ENCODE results near the gene UBE2L3. TPM values are rescaled to one million over a fixed set of nuclear protein-coding genes. Genes with fewer than 3 reads are reported as not detected.

The UBE2L3 gene
- polyA plus RNA-seq, 1 of the 3 experiments (the other 2 are of a cell fraction) = 41.2 TPM

- CTCF ChIA-PET = interaction anchor here (1.3 to 3.1 kb wide), 3 partner anchors 9 to 304 kb away, joined by 3 to 12 read pairs (median 9); partner anchors contain the start of gene SDF2L1
- H3K27ac ChIP-seq (ENCODE audit: low read depth in 2 of 2, low read length in 1 of 2) = no peak overlapping the region
Observed at GRCh38 chr22:21634081-21634480, 66.6 kb downstream of the UBE2L3 start.

GRCh38 chr22:21634844-21635243, 67.3 kb downstream of the UBE2L3 start:
- ChIA-PET CTCF (interaction anchor here (1.9 to 3.1 kb wide), 2 partner anchors 8 to 12 kb away, joined by 9 to 12 read pairs; partner anchors contain the start of gene SDF2L1), POLR2A (no interaction called here)
- H3K27ac ChIP-seq (ENCODE audit: low read depth in 2 of 2, low read length in 1 of 2) = no peak overlapping the region
- no peaks in the 10 kb centered on the region for H3K27me3 ChIP-seq (ENCODE audit: insufficient read depth)
- 100% methylated on average over 9 of the region's 19 CpGs for WGBS (ENCODE audit: low lambda C conversion rate)
- H3K36me3 ChIP-seq (replicated peaks in 1 of 2; ENCODE audit: control insufficient read depth in 1 of 2, insufficient read depth in 2 of 2, low read length in 1 of 2) = no peaks in the 10 kb centered on the region
- no peaks in the 10 kb centered on the region for H4K20me1 ChIP-seq (ENCODE audit: insufficient read depth)
- H2AFZ ChIP-seq (ENCODE audit: low read depth) = no peak overlapping the region
- no peaks in the 10 kb centered on the region for H3F3A ChIP-seq (replicated peaks; ENCODE audit: insufficient read depth)
- no peak for DNase-seq
- no peak overlapping the region for H3K9ac ChIP-seq
- H3K4me2 ChIP-seq = no peak overlapping the region
- no peaks in the 10 kb centered on the region for H3K79me2 ChIP-seq (ENCODE audit: insufficient read depth)
- no peak for TF ChIP-seq ZBTB33 (IDR thresholded peaks at IDR 0.05; ENCODE audit: borderline replicate concordance, low read depth)
- TF ChIP-seq FOXJ3 (CRISPR knock-in tag; IDR thresholded peaks at IDR 0.05) = no peak
- no peak for TF ChIP-seq EZH2phosphoT487 (IDR thresholded peaks at IDR 0.05; ENCODE audit: borderline replicate concordance, low read depth)
- TF ChIP-seq IRF3 (IDR thresholded peaks at IDR 0.05; ENCODE audit: low read depth, low read length) = no peak
- no peak for TF ChIP-seq REST (IDR thresholded peaks at IDR 0.05; ENCODE audit: low read depth, low read length)
- TF ChIP-seq USF1 (IDR thresholded peaks at IDR 0.05; ENCODE audit: borderline replicate concordance, low read depth) = no peak
- no peak for TF ChIP-seq ELF1 (IDR thresholded peaks at IDR 0.05)
- TF ChIP-seq NRF1 (IDR thresholded peaks at IDR 0.05; ENCODE audit: low read depth, low read length) = no peak
- no peak for TF ChIP-seq USF2 (IDR thresholded peaks at IDR 0.05; ENCODE audit: borderline replicate concordance, low read depth, low read length)
- TF ChIP-seq TCF12 (IDR thresholded peaks at IDR 0.05) = no peak
- no peak for TF ChIP-seq MAX (IDR thresholded peaks at IDR 0.05; ENCODE audit: low read depth)
- TF ChIP-seq YY1 (IDR thresholded peaks at IDR 0.05; ENCODE audit: low read depth) = no peak
- no peak for TF ChIP-seq EP300 (IDR thresholded peaks at IDR 0.05; ENCODE audit: borderline replicate concordance in 1 of 2, low read depth in 1 of 2, low read length in 1 of 2)
- H3K9me2 ChIP-seq = no peaks in the 10 kb centered on the region
- H3K9me3 ChIP-seq = no peaks in the 10 kb centered on the region
- H3K4me1 ChIP-seq (ENCODE audit: control insufficient read depth in 1 of 2, insufficient read depth in 2 of 2, low read depth in 1 of 2, low read length in 1 of 2) = no peaks in the 10 kb centered on the region
- no peak overlapping the region for H3K4me3 ChIP-seq (ENCODE audit: low read depth in 2 of 2, low read length in 1 of 2)

More at GRCh38 chr22:21634081-21634480, 66.6 kb downstream of the UBE2L3 start:
- Histone ChIP-seq H3K4me2 (no peak overlapping the region), H3K9ac (no peak overlapping the region), H3K4me3 (ENCODE audit: low read depth in 2 of 2, low read length in 1 of 2) (no peak overlapping the region), H3K9me3 (no peaks in the 10 kb centered on the region), H3K36me3 (replicated peaks in 1 of 2; ENCODE audit: control insufficient read depth in 1 of 2, insufficient read depth in 2 of 2, low read length in 1 of 2) (no peaks in the 10 kb centered on the region), H2AFZ (ENCODE audit: low read depth) (no peak overlapping the region), H3K27me3 (ENCODE audit: insufficient read depth) (no peaks in the 10 kb centered on the region), H3K79me2 (ENCODE audit: insufficient read depth) (peaks cover 7% of the 10 kb centered on the region; the same call in 1 of the 2 replicates), H3K9me2 (no peaks in the 10 kb centered on the region), H3F3A (replicated peaks; ENCODE audit: insufficient read depth) (no peaks in the 10 kb centered on the region), H4K20me1 (ENCODE audit: insufficient read depth) (no peaks in the 10 kb centered on the region), H3K4me1 (ENCODE audit: control insufficient read depth in 1 of 2, insufficient read depth in 2 of 2, low read depth in 1 of 2, low read length in 1 of 2) (peaks cover 0 to under 1% of the 10 kb centered on the region in 2 experiments; a peak in 1 of 4 replicates)
- no peak for DNase-seq
- POLR2A ChIA-PET = no interaction called here
- WGBS (ENCODE audit: low lambda C conversion rate) = 93% methylated on average over 5 of the region's 16 CpGs
- no peak for TF ChIP-seq FOSL2 (IDR thresholded peaks at IDR 0.05; ENCODE audit: borderline replicate concordance, low read depth)
- TF ChIP-seq CHD2 (IDR thresholded peaks at IDR 0.05; ENCODE audit: low read length, partially characterized antibody) = no peak
- TF ChIP-seq RCOR1 (IDR thresholded peaks at IDR 0.05; ENCODE audit: low read length) = no peak
- no peak for TF ChIP-seq TEAD4 (IDR thresholded peaks at IDR 0.05; ENCODE audit: borderline replicate concordance, insufficient read depth)
- no peak for TF ChIP-seq GATA2 (CRISPR knock-in tag; IDR thresholded peaks at IDR 0.05)
- no peak for TF ChIP-seq NRF1 (IDR thresholded peaks at IDR 0.05; ENCODE audit: low read depth, low read length)
- no peak for TF ChIP-seq YY1 (IDR thresholded peaks at IDR 0.05; ENCODE audit: low read depth)
- TF ChIP-seq TAF1 (IDR thresholded peaks at IDR 0.05; ENCODE audit: borderline replicate concordance, low read depth, low read length) = no peak
